Placental epithelial cell (primary cell): ENCODE measurements around the gene PCP2. TPM values are rescaled to one million over a fixed set of nuclear protein-coding genes. Genes with fewer than 3 reads are reported as not detected.

Source experiments
- small RNA-seq: library from RNA; depleted of rRNA; stranded (forward); fragments of <200 nt; gene quantifications from one replicate; pipeline ENCODE3, GENCODE V24; 2012
- total RNA-seq: library from RNA; depleted of rRNA; stranded (reverse); fragments of >200 nt; gene quantifications from 2 replicates; pipeline ENCODE4 v1.2.3, GENCODE V29; 2012

Gene PCP2
- not detected in 2 replicates for total RNA-seq

GRCh38 chr19:7633698-7634097 lies at the start of gene PCP2:
PCP2 (minus strand) TSS chr19:7633719; CDS start chr19:7633457, 262 bp downstream.

GRCh38 chr19:7680606-7681339 lies 47.3 kb upstream of the PCP2 start, which contains the start of gene TRAPPC5:
TRAPPC5 (plus strand) TSS chr19:7680833; CDS start chr19:7682254, 1,421 bp downstream.

GRCh38 chr19:7676854-7677253 lies 43.3 kb upstream of the PCP2 start, which contains the start of gene MCEMP1:
MCEMP1 (plus strand) TSS chr19:7677090; CDS start chr19:7677121, 31 bp downstream.

GRCh38 chr19:7668842-7669241 lies 35.3 kb upstream of the PCP2 start, which contains the start of gene RETN:
RETN (plus strand) TSS chr19:7669049; CDS start chr19:7669327, 278 bp downstream.

GRCh38 chr19:7636691-7637373 lies 3.3 kb upstream of the PCP2 start, which contains the start of gene STXBP2:
STXBP2 (plus strand) TSS chr19:7637110; CDS start chr19:7637150, 40 bp downstream.

GRCh38 chr19:7629347-7630054 lies 4.0 kb downstream of the PCP2 start, which contains the start of the genes PET100 and XAB2:
PET100 (plus strand) TSS chr19:7629793; CDS start chr19:7629834, 41 bp downstream.
XAB2 (minus strand) TSS chr19:7629545; CDS start chr19:7629527, 18 bp downstream.

GRCh38 chr19:7595466-7596133 lies 37.9 kb downstream of the PCP2 start, which contains the start of gene CAMSAP3:
CAMSAP3 (plus strand) TSS chr19:7595863; CDS start chr19:7596003, 140 bp downstream.

Small RNA genes within 50 kb of the gene (small RNA-seq; reads per million reads assigned to genes)
- gene MIR6792, result not detected

Other genes starting within 250 kb of the PCP2 start
- 2.8 and 5.9 TPM in 2 replicates for gene PEX11G, start 144.7 kb downstream of the PCP2 start, total RNA-seq
- gene ZNF358, start 117.6 kb downstream of the PCP2 start, total RNA-seq, result 44.0 and 47.5 TPM in 2 replicates
- 6.8 and 7.9 TPM in 2 replicates for gene MCOLN1, start 111.1 kb downstream of the PCP2 start, total RNA-seq
- 130 and 198 TPM in 2 replicates for gene PNPLA6, start 98.0 kb downstream of the PCP2 start, total RNA-seq
- 7.8 and 8.2 TPM in 2 replicates for gene CAMSAP3, start 37.9 kb downstream of the PCP2 start, total RNA-seq
- 47.0 and 62.0 TPM in 2 replicates for gene XAB2, start 4.2 kb downstream of the PCP2 start, total RNA-seq
- 3.6 and 13.3 TPM in 2 replicates for gene PET100, start 3.9 kb downstream of the PCP2 start, total RNA-seq
- gene STXBP2, start 3.4 kb upstream of the PCP2 start, total RNA-seq, result 73.6 and 81.3 TPM in 2 replicates
- gene RETN, start 35.3 kb upstream of the PCP2 start, total RNA-seq, result not detected in 2 replicates
- gene MCEMP1, start 43.4 kb upstream of the PCP2 start, total RNA-seq, result not detected in 2 replicates
- 22.8 and 71.0 TPM in 2 replicates for gene TRAPPC5, start 47.1 kb upstream of the PCP2 start, total RNA-seq
- not detected in 2 replicates for gene FCER2, start 68.4 kb upstream of the PCP2 start, total RNA-seq
- not detected in 2 replicates for gene CLEC4G, start 98.4 kb upstream of the PCP2 start, total RNA-seq
- gene CD209, start 113.8 kb upstream of the PCP2 start, total RNA-seq, result not detected in 2 replicates
- gene CLEC4M, start 129.5 kb upstream of the PCP2 start, total RNA-seq, result not detected in 2 replicates
- 17.7 and 24.3 TPM in 2 replicates for gene EVI5L, start 196.5 kb upstream of the PCP2 start, total RNA-seq
- gene PRR36, start 240.7 kb upstream of the PCP2 start, total RNA-seq, result under 0.01 TPM in 1 of 2 replicates, not detected in the other